Measurements from ENCODE around the gene P4HA2. TPM values are rescaled to one million over a fixed set of nuclear protein-coding genes. Genes with fewer than 3 reads are reported as not detected.
A peak's percentile ranks its signal among the peaks of the same experiment; 100 is the strongest.

Gene P4HA2
- total and polyA plus RNA-seq, 8 donors: 22.5 to 81.9 (median 34.1) TPM

GRCh38 chr5:132258102-132259068 lies 30.7 kb upstream of the P4HA2 start:
- Histone ChIP-seq H3K27ac (peak overlapping the region in 1 of 2 donors; percentile 65), H3K27me3 (peaks cover 0 to 24% of the 10 kb centered on the region in 2 donors), H3K36me3 (no peaks in the 10 kb centered on the region), H3K4me1 (peaks cover 12 to 31% of the 10 kb centered on the region in 2 donors), H3K9me3 (no peaks in the 10 kb centered on the region), H3K4me3 (peak overlapping the region; percentile 25 to 33)
- no peak for TF ChIP-seq CTCF (IDR thresholded peaks at IDR 0.05)
- intact Hi-C loops (cut with DNase I): no loop called here
- peak; percentile 34 for ATAC-seq
- no peak for DNase-seq

GRCh38 chr5:132257131-132258101 lies 29.8 kb upstream of the P4HA2 start, which contains the start of gene PDLIM4:
PDLIM4 (plus strand) TSS chr5:132257696; CDS start chr5:132257735, 39 bp downstream.
- TF ChIP-seq CTCF (IDR thresholded peaks at IDR 0.05): no peak
- Histone ChIP-seq H3K4me1 (peaks cover 12 to 31% of the 10 kb centered on the region in 2 donors), H3K36me3 (no peaks in the 10 kb centered on the region), H3K4me3 (peak within 1 kb of the TSS; percentile 25 to 33), H3K27me3 (peaks cover 0 to 24% of the 10 kb centered on the region in 2 donors), H3K9me3 (no peaks in the 10 kb centered on the region), H3K27ac (peak within 1 kb of the TSS in 1 of 2 donors; percentile 65)
- ATAC-seq (peak; percentile 38), DNase-seq (peak in 1 of 4 donors; percentile 68)
- intact Hi-C loops (cut with DNase I): no loop called here

GRCh38 chr5:132256783-132257130 lies 29.1 kb upstream of the P4HA2 start:
- peaks cover 12 to 31% of the 10 kb centered on the region in 2 donors for H3K4me1 ChIP-seq
- ATAC-seq: no peak
- no peaks in the 10 kb centered on the region for H3K9me3 ChIP-seq
- no peak for DNase-seq
- TF ChIP-seq CTCF (IDR thresholded peaks at IDR 0.05): no peak
- no peak overlapping the region for H3K27ac ChIP-seq
- intact Hi-C loops (cut with DNase I): no loop called here
- no peaks in the 10 kb centered on the region for H3K36me3 ChIP-seq
- H3K4me3 ChIP-seq: no peak overlapping the region
- H3K27me3 ChIP-seq: peaks cover 0 to 24% of the 10 kb centered on the region in 2 donors

GRCh38 chr5:132256086-132256782 lies 28.6 kb upstream of the P4HA2 start:
- DNase-seq: no peak
- peaks cover 11 to 31% of the 10 kb centered on the region in 2 donors for H3K4me1 ChIP-seq
- H3K27me3 ChIP-seq: peaks cover 0 to 24% of the 10 kb centered on the region in 2 donors
- TF ChIP-seq CTCF (IDR thresholded peaks at IDR 0.05): no peak
- no peaks in the 10 kb centered on the region for H3K9me3 ChIP-seq
- no peak overlapping the region for H3K4me3 ChIP-seq
- H3K27ac ChIP-seq: no peak overlapping the region
- intact Hi-C loops (cut with DNase I): no loop called here
- no peaks in the 10 kb centered on the region for H3K36me3 ChIP-seq
- ATAC-seq: no peak
